SK-N-SH (cell line): ENCODE results near the gene RAD51B.

Experiments
- CHD2 ChIP-seq: fragments of 150-350 bp; IDR thresholded peaks from 2 replicates; pipeline ENCODE4 v1.6.1; 2018; ENCODE audit warnings: low read length; ENCODE audit not compliant: partially characterized antibody
- ELF1 ChIP-seq: IDR thresholded peaks from 2 replicates; pipeline ENCODE4 v1.4.0; 2012
- EP300 ChIP-seq, 2 experiments: IDR thresholded peaks; 2 replicates each; pipeline versions ENCODE4 v1.4.0 to v1.6.1; 2012; ENCODE audit warnings: borderline replicate concordance in 1 of 2, low read depth in 1 of 2, low read length in 1 of 2
- EZH2phosphoT487 ChIP-seq: fragments of 200-600 bp; sonication (generic); IDR thresholded peaks from 2 replicates; pipeline ENCODE4 v1.6.1; 2017; ENCODE audit warnings: low read depth, mixed run types, mild to moderate bottlenecking, antibody characterized with exemption, moderate library complexity, borderline replicate concordance
- FOSL2 ChIP-seq: IDR thresholded peaks from 2 replicates; pipeline ENCODE4 v1.4.0; 2012; ENCODE audit warnings: low read depth, mild to moderate bottlenecking, moderate library complexity, borderline replicate concordance
- RCOR1 ChIP-seq: fragments of 150-350 bp; IDR thresholded peaks from 2 replicates; pipeline ENCODE4 v1.6.1; 2017; ENCODE audit warnings: antibody characterized with exemption, low read length
- RFX5 ChIP-seq: IDR thresholded peaks from 2 replicates; pipeline ENCODE4 v1.6.1; 2012; ENCODE audit warnings: mild to moderate bottlenecking, improper control_type of control experiment, low read length
- TAF1 ChIP-seq: IDR thresholded peaks from 2 replicates; pipeline ENCODE4 v1.6.1; 2012; ENCODE audit warnings: low read depth, mild to moderate bottlenecking, low read length, moderate library complexity, borderline replicate concordance
- TCF12 ChIP-seq: IDR thresholded peaks from 2 replicates; pipeline ENCODE4 v1.4.0; 2012
- TEAD4 ChIP-seq: IDR thresholded peaks from 2 replicates; pipeline ENCODE4 v1.4.0; 2012; ENCODE audit warnings: mild to moderate bottlenecking, borderline replicate concordance; ENCODE audit not compliant: insufficient read depth
- TF ChIP-seq, protein P1 (sequence below): fragments of 200-600 bp; sonication (generic); IDR thresholded peaks from 2 replicates; pipeline ENCODE4 v1.6.1; 2017; ENCODE audit warnings: antibody characterized with exemption, mild to moderate bottlenecking, moderate library complexity
- TF ChIP-seq, protein P2 (sequence below): IDR thresholded peaks from 2 replicates; pipeline ENCODE4 v1.6.1; 2012; ENCODE audit warnings: mild to moderate bottlenecking, low read depth, low read length, moderate library complexity
- TF ChIP-seq, protein P3 (sequence below): fragments of 150-350 bp; IDR thresholded peaks from 2 replicates; pipeline ENCODE4 v1.6.1; 2017; ENCODE audit warnings: antibody characterized with exemption, low read length, low read depth, borderline replicate concordance
- TF ChIP-seq, protein P4 (sequence below): IDR thresholded peaks from 2 replicates; pipeline ENCODE4 v1.4.0; 2012; ENCODE audit warnings: low read depth, borderline replicate concordance

DNA sequence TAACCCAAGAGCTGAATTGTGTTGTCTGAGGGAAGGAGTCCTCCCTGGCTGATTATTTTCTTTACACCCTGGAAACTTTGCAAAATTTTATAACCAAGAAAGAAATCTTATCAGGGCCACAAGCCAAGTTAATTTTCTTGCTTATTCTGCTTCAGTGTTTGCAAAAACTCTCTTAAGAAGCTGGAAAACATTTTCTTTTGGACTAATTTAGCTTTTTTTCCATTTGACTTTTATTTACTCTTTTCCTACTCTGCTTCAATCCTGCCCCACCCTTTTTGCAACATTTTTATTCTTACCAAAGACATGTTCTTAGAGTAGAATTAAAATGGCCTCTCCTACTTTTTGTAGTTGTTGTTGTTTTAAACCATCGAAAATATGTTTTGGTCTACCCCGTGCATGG lies 594.5 kb downstream of the RAD51B start:
- TF ChIP-seq, protein P1, sequence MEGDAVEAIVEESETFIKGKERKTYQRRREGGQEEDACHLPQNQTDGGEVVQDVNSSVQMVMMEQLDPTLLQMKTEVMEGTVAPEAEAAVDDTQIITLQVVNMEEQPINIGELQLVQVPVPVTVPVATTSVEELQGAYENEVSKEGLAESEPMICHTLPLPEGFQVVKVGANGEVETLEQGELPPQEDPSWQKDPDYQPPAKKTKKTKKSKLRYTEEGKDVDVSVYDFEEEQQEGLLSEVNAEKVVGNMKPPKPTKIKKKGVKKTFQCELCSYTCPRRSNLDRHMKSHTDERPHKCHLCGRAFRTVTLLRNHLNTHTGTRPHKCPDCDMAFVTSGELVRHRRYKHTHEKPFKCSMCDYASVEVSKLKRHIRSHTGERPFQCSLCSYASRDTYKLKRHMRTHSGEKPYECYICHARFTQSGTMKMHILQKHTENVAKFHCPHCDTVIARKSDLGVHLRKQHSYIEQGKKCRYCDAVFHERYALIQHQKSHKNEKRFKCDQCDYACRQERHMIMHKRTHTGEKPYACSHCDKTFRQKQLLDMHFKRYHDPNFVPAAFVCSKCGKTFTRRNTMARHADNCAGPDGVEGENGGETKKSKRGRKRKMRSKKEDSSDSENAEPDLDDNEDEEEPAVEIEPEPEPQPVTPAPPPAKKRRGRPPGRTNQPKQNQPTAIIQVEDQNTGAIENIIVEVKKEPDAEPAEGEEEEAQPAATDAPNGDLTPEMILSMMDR, result no peak
- TF ChIP-seq TAF1 (no peak), TEAD4 (no peak), RFX5 (no peak), EZH2phosphoT487 (no peak), RCOR1 (no peak), EP300 (IDR thresholded peaks at IDR 0.05; ENCODE audit: borderline replicate concordance in 1 of 2, low read depth in 1 of 2, low read length in 1 of 2) (no peak), FOSL2 (no peak), TCF12 (no peak), ELF1 (no peak), CHD2 (no peak)
- TF ChIP-seq, protein P2, sequence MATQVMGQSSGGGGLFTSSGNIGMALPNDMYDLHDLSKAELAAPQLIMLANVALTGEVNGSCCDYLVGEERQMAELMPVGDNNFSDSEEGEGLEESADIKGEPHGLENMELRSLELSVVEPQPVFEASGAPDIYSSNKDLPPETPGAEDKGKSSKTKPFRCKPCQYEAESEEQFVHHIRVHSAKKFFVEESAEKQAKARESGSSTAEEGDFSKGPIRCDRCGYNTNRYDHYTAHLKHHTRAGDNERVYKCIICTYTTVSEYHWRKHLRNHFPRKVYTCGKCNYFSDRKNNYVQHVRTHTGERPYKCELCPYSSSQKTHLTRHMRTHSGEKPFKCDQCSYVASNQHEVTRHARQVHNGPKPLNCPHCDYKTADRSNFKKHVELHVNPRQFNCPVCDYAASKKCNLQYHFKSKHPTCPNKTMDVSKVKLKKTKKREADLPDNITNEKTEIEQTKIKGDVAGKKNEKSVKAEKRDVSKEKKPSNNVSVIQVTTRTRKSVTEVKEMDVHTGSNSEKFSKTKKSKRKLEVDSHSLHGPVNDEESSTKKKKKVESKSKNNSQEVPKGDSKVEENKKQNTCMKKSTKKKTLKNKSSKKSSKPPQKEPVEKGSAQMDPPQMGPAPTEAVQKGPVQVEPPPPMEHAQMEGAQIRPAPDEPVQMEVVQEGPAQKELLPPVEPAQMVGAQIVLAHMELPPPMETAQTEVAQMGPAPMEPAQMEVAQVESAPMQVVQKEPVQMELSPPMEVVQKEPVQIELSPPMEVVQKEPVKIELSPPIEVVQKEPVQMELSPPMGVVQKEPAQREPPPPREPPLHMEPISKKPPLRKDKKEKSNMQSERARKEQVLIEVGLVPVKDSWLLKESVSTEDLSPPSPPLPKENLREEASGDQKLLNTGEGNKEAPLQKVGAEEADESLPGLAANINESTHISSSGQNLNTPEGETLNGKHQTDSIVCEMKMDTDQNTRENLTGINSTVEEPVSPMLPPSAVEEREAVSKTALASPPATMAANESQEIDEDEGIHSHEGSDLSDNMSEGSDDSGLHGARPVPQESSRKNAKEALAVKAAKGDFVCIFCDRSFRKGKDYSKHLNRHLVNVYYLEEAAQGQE, result no peak
- TF ChIP-seq, protein P3, sequence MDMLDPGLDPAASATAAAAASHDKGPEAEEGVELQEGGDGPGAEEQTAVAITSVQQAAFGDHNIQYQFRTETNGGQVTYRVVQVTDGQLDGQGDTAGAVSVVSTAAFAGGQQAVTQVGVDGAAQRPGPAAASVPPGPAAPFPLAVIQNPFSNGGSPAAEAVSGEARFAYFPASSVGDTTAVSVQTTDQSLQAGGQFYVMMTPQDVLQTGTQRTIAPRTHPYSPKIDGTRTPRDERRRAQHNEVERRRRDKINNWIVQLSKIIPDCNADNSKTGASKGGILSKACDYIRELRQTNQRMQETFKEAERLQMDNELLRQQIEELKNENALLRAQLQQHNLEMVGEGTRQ, result no peak
- TF ChIP-seq, protein P4, sequence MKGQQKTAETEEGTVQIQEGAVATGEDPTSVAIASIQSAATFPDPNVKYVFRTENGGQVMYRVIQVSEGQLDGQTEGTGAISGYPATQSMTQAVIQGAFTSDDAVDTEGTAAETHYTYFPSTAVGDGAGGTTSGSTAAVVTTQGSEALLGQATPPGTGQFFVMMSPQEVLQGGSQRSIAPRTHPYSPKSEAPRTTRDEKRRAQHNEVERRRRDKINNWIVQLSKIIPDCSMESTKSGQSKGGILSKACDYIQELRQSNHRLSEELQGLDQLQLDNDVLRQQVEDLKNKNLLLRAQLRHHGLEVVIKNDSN, result no peak
